Brain pericyte (primary cell): ENCODE data around the gene ORC2.

ENCODE experiments used
- DNase-seq: peaks from one replicate; pipeline ENCODE4 v3.0.0-alpha.2; 2012; ENCODE audit warnings: low read depth, low spot score

ORC2 gene

DNA sequence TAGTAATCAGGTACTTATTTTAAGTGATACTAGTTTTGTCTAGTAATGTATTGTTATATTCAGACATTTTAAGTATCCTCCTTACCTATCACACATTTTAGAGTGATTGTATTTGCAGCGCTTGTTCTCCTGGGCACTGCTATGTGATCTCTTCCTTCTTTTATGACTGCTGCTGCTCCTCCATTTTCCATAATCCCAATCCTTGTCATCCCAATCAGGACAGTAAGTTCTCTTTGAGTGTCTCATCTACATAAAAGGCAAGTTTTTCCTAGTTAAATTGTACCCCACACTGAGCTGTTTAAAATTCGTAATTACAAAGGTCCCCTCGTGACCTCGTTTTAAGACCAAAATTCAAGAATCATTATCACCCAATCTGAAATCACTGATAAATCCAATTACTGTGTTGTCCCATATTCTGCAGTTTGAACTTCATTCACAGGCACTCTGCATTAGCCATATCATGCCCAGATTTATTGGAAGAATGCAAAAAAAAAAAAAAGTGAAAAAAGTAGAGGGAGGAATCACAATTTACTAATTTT lies 101.8 kb downstream of the ORC2 start:
- no peak for DNase-seq

DNA sequence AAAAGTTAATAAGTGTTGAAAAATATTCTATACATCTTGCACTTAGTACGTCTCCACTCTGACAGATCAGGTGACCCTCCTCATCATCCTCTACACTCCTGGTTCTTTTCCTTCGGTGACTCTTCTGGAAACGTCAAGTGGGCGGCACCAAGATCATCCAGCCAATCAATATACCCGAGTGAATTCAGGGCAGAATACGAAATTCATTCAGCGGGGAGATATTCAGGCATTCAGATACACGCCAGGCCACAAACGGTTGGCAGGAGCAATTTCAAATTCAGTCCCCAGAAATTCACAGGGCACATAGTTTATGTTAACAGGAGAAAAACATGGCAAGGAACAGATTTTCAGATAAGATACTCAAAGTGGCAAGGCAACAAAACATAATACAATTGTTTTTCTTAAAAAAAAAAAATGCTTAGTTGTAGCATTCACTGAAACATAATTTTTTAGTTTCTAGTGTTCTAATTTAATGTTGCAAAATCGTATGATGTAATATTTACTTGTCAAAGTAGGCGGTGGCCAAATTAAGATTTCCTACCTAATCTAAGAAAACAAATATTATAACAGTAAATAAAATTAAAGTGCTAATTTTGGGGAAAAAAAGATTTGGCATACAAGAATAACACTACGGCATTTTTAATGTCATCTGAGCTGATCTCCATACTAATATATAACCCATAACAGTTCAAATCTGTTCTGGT lies 103.2 kb downstream of the ORC2 start:
- no peak for DNase-seq
